UCSD-AML1 (cell line): Measurements from ENCODE around the gene DDX5.
A peak's percentile ranks its signal among the peaks of the same experiment; 100 is the strongest.

Experiments used
- DNase-seq: peaks from one replicate; lab custom pipeline; 2025; ENCODE audit not compliant: unreplicated experiment; lab: John Stamatoyannopoulos, UW

The DDX5 gene

GRCh38 chr17:64506201-64506575 is at the start of gene DDX5:
Gene DDX5 (minus strand): TSS chr17:64506289. CDS start chr17:64506119, 170 bp downstream.
- DNase-seq, result peak; percentile 99

- DNase-seq, result no peak
Measured at GRCh38 chr17:64555281-64555680, 49.2 kb upstream of the DDX5 start.

- no peak for DNase-seq
Measured at GRCh38 chr17:64554028-64554637, 48.0 kb upstream of the DDX5 start.

GRCh38 chr17:64551461-64551860 is 45.4 kb upstream of the DDX5 start:
- DNase-seq, result no peak

- DNase-seq, result no peak
Measured at GRCh38 chr17:64547319-64547718, 41.2 kb upstream of the DDX5 start.

GRCh38 chr17:64546716-64547115 is 40.6 kb upstream of the DDX5 start:
- no peak for DNase-seq

GRCh38 chr17:64544742-64545141 is 38.7 kb upstream of the DDX5 start:
- DNase-seq, result no peak

GRCh38 chr17:64540118-64540776 is 34.2 kb upstream of the DDX5 start:
- no peak for DNase-seq

GRCh38 chr17:64538508-64539130 is 32.5 kb upstream of the DDX5 start:
- peak; percentile 13 for DNase-seq

- no peak for DNase-seq
Measured at GRCh38 chr17:64537488-64537887, 31.4 kb upstream of the DDX5 start.

GRCh38 chr17:64536913-64537312 is 30.8 kb upstream of the DDX5 start:
- DNase-seq, result no peak

GRCh38 chr17:64535357-64535756 is 29.3 kb upstream of the DDX5 start:
- DNase-seq, result no peak

GRCh38 chr17:64534187-64534586 is 28.1 kb upstream of the DDX5 start:
- peak; percentile 17 for DNase-seq

GRCh38 chr17:64533784-64534183 is 27.7 kb upstream of the DDX5 start:
- DNase-seq, result no peak

GRCh38 chr17:64532409-64532808 is 26.3 kb upstream of the DDX5 start:
- no peak for DNase-seq

GRCh38 chr17:64531955-64532371 is 25.9 kb upstream of the DDX5 start:
- no peak for DNase-seq

- DNase-seq, result no peak
Measured at GRCh38 chr17:64529221-64529620, 23.1 kb upstream of the DDX5 start.

- no peak for DNase-seq
Measured at GRCh38 chr17:64527914-64528313, 21.8 kb upstream of the DDX5 start.

GRCh38 chr17:64520359-64520758 is 14.3 kb upstream of the DDX5 start:
- DNase-seq, result no peak

GRCh38 chr17:64519601-64520000 is 13.5 kb upstream of the DDX5 start:
- no peak for DNase-seq

GRCh38 chr17:64515829-64516228 is 9.7 kb upstream of the DDX5 start:
- DNase-seq, result no peak

GRCh38 chr17:64515419-64515818 is 9.3 kb upstream of the DDX5 start:
- no peak for DNase-seq
